CD4-positive, alpha-beta T cell treated with Interferon gamma for 1 hour (primary cell): ENCODE data around the gene AMPD2.
"Not testable (repeated sequence)": the region's sequence is repeated elsewhere in the genome, so short reads cannot be mapped to it uniquely, and the experiment has no call there.

Experiments
- DNase-seq: peaks from one replicate; pipeline ENCODE4 v3.0.0-alpha.2; 2020

The AMPD2 gene

DNA sequence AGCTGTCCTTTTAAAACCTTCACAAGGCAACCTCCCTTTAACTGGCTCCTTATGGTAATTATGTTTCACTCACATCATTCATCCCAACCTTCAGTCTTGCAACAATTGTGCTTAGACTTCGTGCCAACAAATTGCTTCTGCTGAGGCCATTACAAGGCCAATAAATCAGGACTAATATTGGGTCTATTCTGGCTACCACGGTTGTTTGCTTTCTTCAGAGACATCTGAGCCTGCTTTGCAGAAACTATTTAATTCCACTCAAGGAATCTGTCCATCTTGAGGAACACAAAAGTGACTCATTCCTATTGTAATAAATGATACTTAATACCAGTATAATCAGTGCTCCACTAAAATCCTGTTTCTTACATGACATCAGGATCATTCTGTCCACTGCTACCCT is 33.7 kb downstream of the AMPD2 start:
- DNase-seq = no peak

DNA sequence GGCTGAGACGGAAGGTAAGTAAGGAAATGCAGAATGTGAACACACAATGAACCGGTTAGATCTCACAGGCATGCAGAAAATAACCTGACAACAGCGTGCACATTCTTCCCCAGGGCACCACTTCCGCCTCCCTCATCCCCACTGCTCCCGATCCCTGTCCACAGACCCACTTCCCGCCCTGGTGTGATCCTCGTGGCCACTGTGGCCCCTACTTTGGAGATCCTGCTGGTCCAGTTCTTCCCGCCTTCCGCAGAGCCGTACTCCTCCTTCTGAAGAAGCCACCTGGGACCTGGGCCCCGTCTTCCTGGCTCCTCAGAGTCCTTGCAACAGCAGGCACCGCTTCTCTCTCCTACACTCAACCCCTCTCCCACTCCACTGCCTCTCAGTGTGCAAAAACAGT is 34.9 kb downstream of the AMPD2 start:
- DNase-seq = no peak

DNA sequence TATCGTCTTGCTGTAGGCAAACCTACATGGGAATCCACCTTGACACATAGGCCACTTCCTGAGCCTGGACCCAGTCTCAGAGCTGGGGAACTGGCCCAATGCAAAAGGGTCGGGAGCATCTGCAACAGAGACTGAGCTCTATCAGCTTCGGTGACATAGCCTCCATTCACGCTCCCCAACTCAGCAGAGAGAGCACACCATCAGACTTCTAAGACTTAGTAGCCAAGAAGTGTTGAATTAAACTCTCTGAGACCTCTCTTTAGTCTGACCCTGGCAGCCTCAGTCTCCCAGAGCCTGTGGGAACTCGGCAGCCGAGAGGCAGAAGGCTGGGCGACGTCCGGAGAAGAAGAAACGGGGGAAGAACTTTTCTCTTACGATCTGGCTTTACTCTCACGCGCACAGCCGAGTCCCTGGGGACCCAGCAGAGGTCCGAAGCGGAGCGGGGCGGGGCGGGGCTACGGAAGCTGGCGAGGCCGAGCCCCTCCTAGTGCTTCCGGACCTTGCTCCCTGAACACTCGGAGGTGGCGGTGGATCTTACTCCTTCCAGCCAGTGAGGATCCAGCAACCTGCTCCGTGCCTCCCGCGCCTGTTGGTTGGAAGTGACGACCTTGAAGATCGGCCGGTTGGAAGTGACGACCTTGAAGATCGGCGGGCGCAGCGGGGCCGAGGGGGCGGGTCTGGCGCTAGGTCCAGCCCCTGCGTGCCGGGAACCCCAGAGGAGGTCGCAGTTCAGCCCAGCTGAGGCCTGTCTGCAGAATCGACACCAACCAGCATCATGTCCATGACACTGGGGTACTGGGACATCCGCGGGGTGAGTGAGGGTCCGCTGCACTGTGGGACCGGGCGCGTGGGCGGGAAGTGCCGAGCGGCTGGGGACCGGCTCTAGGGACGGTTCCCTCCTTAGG is 36.2 kb downstream of the AMPD2 start, which contains the start of gene GSTM4:
Gene GSTM4 (plus strand): TSS at position 485 of the 905 bp plus-strand sequence. CDS start 291 bp downstream, at position 776.
- peak; percentile 71 for DNase-seq

DNA sequence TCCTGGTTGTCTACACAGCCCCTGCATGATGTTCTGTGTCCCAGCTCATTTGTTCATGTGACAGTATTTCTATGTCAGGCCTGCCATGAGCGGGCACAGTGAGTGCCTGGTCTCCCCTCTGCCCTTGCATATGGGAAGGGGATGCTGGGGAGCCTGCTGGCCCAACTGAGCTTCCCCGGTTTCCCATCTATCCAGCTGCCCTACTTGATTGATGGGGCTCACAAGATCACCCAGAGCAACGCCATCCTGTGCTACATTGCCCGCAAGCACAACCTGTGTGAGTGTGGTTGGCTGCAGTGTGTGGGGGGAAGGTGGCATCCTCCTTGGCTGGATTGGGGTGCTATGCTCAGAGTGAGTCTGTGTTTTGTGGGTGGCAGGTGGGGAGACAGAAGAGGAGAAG is 37.8 kb downstream of the AMPD2 start:
- DNase-seq = no peak

DNA sequence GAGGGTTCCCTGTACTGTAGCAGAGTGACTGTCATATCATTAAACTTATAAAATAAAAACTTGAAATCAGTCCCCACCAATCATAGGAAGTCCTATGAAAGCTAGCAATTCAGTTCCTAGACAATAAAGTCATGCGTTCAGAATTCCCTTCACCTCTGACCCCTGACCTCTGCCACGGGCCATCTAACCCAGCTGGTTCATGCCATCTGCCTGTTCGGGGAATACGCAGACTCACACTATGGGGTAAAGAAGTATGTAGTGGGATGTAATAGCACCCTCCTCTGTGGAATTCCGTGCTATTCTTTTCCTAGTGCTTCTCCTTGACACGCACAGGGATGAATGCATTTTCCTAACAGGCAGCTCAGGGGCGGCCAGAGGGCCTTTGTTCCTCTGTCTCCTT is 38.3 kb downstream of the AMPD2 start:
- no peak for DNase-seq

DNA sequence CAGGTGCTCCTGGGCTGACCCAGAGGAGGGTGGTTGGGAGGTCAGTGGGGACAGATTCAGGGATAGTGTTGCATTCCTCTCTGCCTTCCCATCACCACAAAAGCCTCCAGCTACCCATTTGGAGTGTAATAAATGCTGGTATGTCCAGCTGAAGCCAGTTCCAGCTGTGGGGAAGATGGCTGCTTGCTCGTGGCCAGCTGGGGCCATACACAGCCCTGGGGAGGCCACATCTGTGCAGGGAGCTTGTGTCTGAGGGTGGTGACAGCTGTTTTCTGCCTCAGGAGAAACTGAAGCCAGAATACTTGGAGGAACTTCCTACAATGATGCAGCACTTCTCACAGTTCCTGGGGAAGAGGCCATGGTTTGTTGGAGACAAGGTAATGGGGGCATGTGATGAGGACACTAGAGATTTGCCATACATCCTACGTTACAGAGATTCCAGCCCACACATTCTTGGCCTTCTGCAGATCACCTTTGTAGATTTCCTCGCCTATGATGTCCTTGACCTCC is 39.0 kb downstream of the AMPD2 start:
- DNase-seq = no peak

DNA sequence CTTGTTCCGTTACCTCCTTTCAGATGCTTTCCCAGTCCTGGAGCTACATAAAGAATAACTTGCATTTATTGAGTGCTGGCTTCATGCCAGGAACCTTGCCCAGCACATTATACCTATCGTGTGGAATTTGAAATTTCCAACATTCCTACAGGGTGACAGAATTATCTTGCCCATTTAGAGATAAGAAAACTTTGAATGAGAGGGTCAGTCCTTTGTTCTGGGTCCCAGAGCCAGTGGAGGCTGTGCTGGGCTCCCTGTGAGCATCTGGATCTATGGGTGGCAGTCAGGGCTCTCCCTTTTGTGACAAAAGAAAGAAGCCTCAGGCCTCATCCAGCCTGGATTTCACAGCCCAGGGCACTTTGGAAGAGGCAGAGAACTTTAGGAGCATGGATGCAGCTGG is 39.5 kb downstream of the AMPD2 start:
- no peak for DNase-seq

DNA sequence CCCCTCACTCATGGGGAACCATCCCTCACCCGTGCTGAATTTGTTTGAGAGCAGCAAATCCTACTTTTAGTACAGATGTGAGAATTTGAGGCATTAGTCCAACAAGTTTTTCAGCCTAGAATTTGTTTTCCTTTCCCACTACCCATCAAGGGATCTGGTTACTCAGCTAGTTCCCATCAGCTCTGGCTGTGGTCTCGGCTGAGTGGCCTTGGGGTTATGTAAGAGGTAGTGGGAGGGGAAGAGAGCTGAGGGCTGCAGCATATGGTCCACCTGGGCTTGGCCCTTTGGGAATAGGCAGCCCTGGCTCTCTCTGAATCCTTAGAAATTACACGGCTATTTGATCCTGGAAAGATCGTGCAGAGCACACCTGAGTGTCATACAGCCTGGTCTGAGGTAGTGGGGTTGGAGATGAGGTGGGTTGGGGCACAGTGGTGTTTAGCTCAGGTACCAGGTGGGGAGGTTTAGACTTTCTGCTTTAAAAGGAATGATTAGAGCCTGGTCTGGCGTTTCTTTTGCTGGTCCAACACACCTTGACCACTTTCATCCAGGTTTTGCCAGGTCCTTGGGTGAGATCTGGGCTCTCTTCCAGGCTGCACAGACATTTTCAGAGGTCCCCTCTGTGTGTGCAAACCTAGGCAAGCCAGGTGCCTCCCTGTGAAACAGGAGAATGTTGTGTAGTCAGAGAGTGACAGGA is 40.5 kb downstream of the AMPD2 start:
- no peak for DNase-seq

DNA sequence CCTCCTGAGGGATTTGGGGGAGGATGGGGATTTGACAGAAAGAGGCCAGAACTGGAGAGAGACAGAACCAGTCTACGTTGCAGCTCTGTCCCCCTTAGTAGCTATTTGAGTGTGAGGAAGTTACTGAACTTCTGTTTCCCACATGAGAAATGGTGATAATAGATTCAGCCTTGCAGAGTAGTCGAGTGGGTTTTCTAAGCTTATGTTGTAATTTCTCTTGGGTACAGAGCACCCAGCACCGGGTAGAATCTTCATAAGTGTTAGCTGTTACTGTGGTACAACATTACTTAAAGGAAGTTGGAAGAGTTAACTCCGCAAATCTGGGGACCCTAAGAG is 41.0 kb downstream of the AMPD2 start:
- not testable (repeated sequence) for DNase-seq

DNA sequence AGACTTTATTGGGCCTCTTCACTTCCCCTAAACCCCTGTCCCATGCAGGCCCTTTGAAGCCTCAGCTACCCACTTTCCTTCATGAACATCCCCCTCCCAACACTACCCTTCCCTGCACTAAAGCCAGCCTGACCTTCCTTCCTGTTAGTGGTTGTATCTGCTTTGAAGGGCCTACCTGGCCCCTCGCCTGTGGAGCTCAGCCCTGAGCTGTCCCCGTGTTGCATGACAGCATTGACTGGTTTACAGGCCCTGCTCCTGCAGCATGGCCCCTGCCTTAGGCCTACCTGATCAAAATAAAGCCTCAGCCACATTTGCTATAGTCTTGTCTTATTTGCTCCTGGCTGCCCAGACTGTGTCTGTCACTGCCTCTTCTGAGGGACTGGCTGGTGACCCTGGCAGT is 41.8 kb downstream of the AMPD2 start:
- no peak for DNase-seq

DNA sequence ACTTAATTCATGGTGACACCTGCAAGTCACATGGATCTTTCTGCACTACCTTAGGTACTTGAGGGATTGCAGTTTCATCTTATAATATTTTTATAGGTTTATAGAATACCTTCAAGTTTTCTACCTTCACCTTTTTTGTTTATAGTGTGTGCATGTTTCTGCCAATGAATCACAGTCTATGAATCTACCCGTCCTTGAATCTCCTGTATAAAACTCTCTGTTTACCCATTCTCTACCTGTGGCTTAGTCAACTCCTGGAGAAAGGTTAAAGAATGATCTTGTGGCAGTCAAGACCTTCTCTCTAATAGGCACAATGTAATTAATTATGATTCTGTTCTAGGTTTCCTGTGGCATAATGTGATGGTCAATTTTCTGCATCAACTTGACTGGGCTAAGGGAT is 45.0 kb downstream of the AMPD2 start:
- DNase-seq = no peak

DNA sequence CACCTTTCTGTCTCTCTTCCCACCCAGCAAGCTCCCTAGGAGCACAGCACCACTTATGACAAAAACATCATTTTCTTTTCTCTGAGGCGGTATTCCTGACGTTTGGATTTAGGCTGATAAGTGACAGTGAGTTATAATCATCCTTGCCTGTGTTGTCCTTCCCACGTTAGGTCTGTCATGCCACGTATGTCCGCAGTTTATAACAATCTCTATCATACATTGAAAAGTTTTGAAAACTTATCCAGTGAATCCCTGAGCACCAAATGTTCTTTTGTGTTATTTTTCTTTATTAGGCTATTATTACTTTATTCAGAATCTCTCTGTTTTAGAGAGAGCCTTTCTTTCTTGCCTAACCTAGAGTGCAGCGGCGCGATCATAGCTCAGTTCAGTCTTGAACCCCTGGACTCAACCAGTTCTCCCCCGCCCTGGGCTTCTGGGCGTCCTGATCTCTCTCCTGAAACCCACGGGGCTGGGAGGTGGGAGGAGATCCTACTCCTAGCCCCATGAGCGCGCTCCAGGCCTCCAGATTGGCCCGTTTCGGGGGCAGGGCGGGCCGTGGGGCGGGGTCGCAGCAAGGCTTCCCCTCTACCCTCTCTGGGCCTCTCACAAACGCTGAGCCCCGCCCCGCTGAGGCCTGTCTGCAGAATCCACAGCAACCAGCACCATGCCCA is 48.0 kb downstream of the AMPD2 start, which contains the start of gene GSTM2:
Gene GSTM2 (plus strand): TSS at position 606 of the 671 bp plus-strand sequence. CDS start 59 bp downstream, at position 665.
- DNase-seq = peak; percentile 77

DNA sequence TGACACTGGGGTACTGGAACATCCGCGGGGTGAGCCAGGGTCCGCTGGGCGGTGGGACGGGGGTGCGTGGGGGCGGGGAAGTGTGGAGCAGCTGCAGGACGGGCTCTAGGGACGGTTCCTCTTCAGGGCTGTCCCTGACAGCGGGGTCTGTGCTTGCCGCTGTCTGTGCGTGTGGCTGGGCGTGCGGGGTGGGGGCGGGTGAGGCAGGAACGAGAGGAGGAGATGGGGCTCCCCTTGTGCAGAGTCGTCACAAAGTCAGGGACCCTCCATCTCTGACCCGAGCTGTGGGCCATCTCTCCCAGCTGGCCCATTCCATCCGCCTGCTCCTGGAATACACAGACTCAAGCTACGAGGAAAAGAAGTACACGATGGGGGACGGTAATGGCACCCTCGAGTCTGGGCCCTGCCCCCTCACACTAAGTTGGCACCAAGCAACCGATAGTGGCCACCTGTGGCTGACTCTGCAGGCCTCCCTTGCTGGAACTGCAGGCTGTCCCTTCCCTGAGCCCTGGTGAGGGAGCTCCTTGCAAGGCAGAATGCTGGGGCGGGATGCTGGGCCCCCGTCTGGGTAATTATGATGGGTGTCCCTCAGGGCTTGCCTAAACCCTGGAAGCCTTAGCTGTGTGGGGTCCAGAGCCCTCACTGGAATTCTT is 48.6 kb downstream of the AMPD2 start:
- no peak for DNase-seq

DNA sequence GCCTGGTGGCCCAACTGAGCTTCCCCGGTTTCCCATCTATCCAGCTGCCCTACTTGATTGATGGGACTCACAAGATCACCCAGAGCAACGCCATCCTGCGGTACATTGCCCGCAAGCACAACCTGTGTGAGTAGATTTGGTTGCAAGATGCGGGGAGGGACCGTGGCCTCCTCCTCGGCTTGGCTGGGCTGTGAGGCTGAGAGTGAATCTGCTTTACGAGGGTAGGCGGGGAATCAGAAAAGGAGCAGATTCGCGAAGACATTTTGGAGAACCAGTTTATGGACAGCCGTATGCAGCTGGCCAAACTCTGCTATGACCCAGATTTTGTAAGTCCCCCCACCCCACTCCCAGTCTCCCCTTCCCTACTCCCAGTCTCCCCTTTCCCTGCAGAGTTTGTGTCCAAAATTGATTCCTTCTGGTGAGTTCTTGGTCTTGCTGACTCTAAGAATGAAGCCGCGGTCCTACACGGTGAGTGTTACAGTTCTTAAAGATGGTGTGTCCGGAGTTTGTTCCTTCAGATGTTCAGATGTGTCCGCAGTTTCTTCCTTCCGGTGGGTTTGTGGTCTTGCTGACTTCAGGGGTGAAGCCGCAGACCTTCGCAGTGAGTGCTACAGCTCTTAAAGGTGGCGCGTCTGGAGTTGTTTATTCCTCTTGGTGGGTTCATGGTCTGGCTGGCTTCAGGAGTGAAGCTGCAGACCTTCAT is 49.8 kb downstream of the AMPD2 start:
- DNase-seq = no peak

DNA sequence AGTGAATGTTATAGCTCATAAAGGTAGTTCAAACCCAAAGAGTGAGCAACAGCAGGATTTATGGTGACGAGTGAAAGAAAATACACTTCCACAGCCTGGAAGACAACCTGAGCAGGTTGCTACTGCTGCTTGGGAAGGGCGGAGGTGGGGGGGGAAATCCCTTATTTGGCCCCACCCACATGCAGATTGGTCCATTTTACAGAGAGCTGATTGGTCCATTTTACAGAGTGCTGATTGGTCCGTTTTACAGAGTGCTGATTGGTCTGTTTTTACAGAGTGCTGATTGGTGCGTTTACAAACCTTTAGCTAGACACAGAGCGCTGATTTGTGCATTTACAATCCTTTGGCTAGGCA is 50.3 kb downstream of the AMPD2 start:
- DNase-seq = not testable (repeated sequence)

DNA sequence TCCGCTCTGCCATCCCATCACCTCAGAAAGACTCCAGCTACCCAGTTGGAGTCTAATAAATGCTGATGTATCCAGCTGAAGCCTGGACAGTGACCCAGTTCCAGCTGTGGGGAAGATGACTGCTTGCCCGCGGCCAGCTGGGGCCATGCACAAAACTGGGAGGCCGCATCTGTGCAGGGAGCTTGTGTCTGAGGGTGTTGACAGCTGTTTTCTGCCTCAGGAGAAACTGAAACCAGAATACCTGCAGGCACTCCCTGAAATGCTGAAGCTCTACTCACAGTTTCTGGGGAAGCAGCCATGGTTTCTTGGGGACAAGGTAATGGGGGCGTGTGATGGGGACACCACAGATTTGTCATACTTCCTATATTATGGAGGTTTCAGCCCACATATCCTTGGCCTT is 51.4 kb downstream of the AMPD2 start:
- no peak for DNase-seq

DNA sequence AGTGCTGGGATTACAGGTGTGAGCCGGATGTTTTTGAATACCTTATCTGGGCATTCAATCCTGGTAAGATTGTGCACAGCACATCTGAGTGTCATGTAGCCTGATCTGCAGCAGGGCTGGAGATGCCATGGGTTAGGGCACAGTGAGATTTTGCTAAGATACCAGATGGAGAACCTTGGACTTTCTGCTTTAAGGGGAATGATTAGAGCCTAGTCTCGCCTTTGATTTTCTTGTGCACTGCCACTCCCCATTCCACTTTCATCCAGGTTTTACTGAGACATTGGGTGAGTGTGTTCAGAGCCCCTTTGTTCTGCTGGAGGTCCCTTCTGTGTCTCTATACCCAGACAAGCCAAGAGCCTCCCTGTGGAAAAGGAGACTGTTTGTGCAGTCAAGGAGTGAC is 54.2 kb downstream of the AMPD2 start:
- DNase-seq = not testable (repeated sequence)

DNA sequence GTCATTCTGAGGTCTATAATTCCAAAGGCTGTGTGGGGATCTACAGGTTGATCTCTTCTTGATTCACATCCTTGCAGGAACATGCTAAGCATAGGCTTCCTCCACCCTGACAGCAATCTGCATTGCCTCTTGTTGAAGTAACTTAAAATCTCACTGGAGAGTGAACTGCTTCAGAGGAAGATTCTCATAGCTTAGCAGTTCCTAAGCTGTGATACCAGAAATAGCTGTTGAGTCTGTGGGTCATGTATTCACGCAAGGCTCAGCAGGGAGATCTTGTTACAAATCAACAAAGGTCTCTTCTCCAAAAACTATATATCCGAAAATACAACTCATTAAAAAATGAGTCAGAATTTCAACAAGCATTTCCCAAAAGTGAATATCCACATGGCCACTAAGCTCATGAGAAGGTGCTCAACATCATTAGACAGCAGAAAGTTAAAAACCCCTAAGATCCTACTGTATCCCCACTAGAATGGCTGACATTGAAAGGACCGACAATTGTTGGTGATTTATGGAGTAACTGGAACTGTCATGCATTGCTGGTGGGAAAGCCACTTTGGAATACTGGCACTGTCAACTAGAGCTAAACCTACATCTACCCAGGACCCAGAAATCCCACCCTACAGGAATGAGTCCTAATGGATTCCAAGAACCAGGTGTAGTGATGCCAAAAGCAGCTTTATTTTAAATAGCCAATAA is 57.2 kb downstream of the AMPD2 start:
- not testable (repeated sequence) for DNase-seq

DNA sequence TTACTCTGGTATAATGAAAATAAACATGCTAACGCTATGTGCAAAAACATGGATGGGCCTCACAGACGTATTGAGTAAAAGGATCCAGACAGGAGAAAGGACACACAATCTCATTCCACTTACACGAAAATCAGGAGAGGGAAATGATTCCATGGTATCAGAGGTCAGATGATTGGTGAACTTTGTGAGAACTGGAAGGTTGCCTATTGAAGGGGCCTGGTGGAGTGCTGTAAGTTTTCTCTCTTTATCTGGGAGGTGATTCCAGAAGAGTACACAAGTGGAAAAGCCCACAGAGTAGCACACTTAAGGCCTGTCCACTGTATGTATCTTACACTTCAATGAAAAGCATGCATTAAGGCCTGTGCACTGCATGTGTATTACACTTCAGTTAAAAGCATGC is 57.8 kb downstream of the AMPD2 start:
- DNase-seq = no peak

DNA sequence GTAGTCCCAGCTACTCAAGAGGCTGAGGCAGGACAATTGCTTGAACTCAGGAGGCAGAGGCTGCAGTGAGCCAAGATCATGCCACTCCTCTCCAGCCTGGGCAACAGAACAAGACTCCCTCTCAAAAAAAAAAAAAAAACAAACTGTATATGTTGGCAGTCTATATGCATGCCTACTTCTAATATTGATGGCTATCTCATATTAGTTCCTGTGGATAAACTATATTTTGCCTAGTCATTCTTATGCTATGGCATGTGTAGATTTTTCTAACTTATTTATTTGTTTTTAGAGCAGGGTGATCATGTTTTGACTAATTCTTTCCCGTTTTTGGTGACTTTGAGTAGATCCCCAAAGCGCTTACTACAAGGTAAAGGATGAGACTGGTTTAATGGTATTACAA is 59.0 kb downstream of the AMPD2 start:
- not testable (repeated sequence) for DNase-seq
